GM12891 (cell line): ENCODE data around the gene HRC. TPM values are rescaled to one million over a fixed set of nuclear protein-coding genes. Genes with fewer than 3 reads are reported as not detected.

Experiments used
- DNase-seq: peaks from one replicate; pipeline ENCODE4 v3.0.0; 2011; ENCODE audit warnings: low spot score; ENCODE audit not compliant: insufficient read length
- FAIRE-seq: peaks from 2 replicates; lab custom pipeline; 2011; peaks lifted over from hg19 to GRCh38; lab: Jason Lieb, UNC
- PAX5 ChIP-seq: IDR thresholded peaks from 2 replicates; pipeline ENCODE4 v1.6.1; 2011; ENCODE audit warnings: low read length, moderate library complexity, mild to moderate bottlenecking; ENCODE audit not compliant: insufficient read depth, severe bottlenecking
- POLR2A ChIP-seq: IDR thresholded peaks from 2 replicates; pipeline ENCODE4 v1.6.1; 2011; ENCODE audit warnings: low read depth, low read length, control low read depth
- POLR2AphosphoS5 ChIP-seq: IDR thresholded peaks from 2 replicates; pipeline ENCODE4 v1.6.1; 2011; ENCODE audit warnings: low read depth, low read length, control low read depth
- POU2F2 ChIP-seq: IDR thresholded peaks from 2 replicates; pipeline ENCODE4 v1.6.1; 2011; ENCODE audit warnings: low read depth, mild to moderate bottlenecking, control low read depth, low read length, moderate library complexity
- SPI1 ChIP-seq: IDR thresholded peaks from 2 replicates; pipeline ENCODE4 v1.6.1; 2011; ENCODE audit warnings: low read depth, low read length, control low read depth
- TAF1 ChIP-seq: IDR thresholded peaks from 2 replicates; pipeline ENCODE4 v1.6.1; 2011; ENCODE audit warnings: low read depth, low read length, control low read depth
- polyA plus RNA-seq: library from polyadenylated mRNA; unstranded; fragments of >200 nt; gene quantifications from one replicate; pipeline ENCODE4 v1.2.1, GENCODE V29; 2012; ENCODE audit warnings: low read depth, missing spikeins, inconsistent platforms; ENCODE audit not compliant: missing spikeins

The HRC gene
- not detected for polyA plus RNA-seq

GRCh38 chr19:49155005-49155819, at the start of gene HRC:
TSS of gene HRC (minus strand) at chr19:49155396. CDS start at chr19:49155237, 159 bp downstream.
- no peak for TF ChIP-seq SPI1
- no peak for TF ChIP-seq TAF1
- no peak for TF ChIP-seq PAX5
- no peak for TF ChIP-seq POLR2A
- TF ChIP-seq POLR2AphosphoS5 = no peak
- no peak for TF ChIP-seq POU2F2
- no peak for DNase-seq
- no peak for FAIRE-seq

GRCh38 chr19:49201042-49201441, 45.8 kb upstream of the HRC start:
- DNase-seq (no peak), FAIRE-seq (no peak)
- no peak for TF ChIP-seq PAX5
- no peak for TF ChIP-seq SPI1
- no peak for TF ChIP-seq TAF1
- no peak for TF ChIP-seq POLR2A
- TF ChIP-seq POU2F2 = no peak
- no peak for TF ChIP-seq POLR2AphosphoS5

DNA sequence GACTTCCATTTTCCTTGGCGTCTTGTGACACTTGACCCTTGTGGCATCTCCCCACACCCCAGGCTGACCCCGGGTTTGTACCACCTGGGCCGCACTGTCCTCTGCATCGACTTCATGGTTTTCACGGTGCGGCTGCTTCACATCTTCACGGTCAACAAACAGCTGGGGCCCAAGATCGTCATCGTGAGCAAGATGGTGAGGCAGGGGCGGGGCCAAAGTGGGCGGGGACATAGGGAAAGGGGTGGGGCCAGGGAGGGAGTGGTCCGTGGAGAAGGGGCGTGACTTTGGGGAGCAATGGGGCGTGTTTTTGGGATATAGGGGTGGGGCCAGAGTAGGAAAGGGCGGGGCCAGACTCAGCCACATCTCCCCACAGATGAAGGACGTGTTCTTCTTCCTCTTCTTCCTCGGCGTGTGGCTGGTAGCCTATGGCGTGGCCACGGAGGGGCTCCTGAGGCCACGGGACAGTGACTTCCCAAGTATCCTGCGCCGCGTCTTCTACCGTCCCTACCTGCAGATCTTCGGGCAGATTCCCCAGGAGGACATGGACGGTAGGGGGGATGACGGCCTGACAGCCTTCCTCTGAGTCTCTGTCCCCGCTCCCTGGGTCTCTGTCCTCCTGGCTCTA, 45.2 kb upstream of the HRC start:
- DNase-seq (no peak), FAIRE-seq (no peak)
- TF ChIP-seq TAF1 = no peak
- TF ChIP-seq PAX5 = no peak
- TF ChIP-seq SPI1 = no peak
- TF ChIP-seq POU2F2 = no peak
- no peak for TF ChIP-seq POLR2A
- no peak for TF ChIP-seq POLR2AphosphoS5

DNA sequence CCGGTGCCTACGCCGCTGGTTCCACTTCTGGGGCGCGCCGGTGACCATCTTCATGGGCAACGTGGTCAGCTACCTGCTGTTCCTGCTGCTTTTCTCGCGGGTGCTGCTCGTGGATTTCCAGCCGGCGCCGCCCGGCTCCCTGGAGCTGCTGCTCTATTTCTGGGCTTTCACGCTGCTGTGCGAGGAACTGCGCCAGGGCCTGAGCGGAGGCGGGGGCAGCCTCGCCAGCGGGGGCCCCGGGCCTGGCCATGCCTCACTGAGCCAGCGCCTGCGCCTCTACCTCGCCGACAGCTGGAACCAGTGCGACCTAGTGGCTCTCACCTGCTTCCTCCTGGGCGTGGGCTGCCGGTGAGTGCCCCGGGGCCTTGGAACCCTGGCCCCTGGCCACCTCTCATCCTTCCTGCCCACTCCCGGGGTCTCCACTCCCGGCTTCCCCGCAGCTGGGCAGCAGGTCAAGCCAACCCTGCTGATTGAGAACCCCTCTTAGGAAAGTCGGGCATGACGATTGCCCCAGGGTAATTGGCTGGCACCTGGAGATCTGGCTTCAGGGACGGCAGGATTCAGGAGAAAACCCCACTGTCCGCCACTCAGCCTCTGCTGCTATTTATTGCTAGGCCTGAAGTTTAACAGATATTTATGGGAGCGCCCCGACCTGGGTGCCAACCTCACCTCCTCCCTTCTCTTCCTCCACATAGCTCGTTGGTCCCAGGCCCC, 41.5 kb upstream of the HRC start:
- no peak for DNase-seq
- TF ChIP-seq POU2F2 = no peak
- no peak for TF ChIP-seq POLR2A
- TF ChIP-seq PAX5 = no peak
- no peak for TF ChIP-seq TAF1
- no peak for TF ChIP-seq POLR2AphosphoS5
- TF ChIP-seq SPI1 = no peak
- FAIRE-seq = no peak

- DNase-seq = no peak
- TF ChIP-seq SPI1 = no peak
- no peak for TF ChIP-seq POLR2AphosphoS5
- FAIRE-seq = no peak
Measured at GRCh38 chr19:49194408-49194807, 39.2 kb upstream of the HRC start.

GRCh38 chr19:49193822-49194394, 38.7 kb upstream of the HRC start:
- TF ChIP-seq POLR2A = no peak
- no peak for TF ChIP-seq POU2F2
- TF ChIP-seq POLR2AphosphoS5 = no peak
- FAIRE-seq = no peak

DNA sequence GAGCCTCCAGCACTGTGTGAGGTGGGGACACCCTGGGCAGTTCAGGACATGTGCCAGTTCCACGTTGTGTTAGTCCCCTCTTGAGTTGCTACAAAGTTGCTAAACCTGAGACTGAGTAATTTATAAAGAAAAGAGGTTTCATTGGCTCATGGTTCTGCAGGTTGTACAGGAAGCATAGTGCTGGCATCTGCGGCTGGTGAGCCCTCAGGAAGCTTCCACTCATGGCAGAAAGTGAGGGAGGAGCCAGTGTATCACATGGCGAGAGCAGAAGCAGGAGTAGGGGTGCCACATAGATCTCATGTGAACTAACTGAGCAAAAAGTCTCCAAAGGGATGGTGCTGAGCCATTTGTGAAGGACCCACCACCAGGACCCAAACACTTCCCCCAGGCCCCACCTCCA, 35.6 kb upstream of the HRC start:
- no peak for DNase-seq
- no peak for FAIRE-seq
- TF ChIP-seq POU2F2 (no peak), POLR2A (no peak), TAF1 (no peak), PAX5 (no peak), POLR2AphosphoS5 (no peak), SPI1 (no peak)

More at GRCh38 chr19:49193822-49194394, 38.7 kb upstream of the HRC start:
- DNase-seq = no peak

DNA sequence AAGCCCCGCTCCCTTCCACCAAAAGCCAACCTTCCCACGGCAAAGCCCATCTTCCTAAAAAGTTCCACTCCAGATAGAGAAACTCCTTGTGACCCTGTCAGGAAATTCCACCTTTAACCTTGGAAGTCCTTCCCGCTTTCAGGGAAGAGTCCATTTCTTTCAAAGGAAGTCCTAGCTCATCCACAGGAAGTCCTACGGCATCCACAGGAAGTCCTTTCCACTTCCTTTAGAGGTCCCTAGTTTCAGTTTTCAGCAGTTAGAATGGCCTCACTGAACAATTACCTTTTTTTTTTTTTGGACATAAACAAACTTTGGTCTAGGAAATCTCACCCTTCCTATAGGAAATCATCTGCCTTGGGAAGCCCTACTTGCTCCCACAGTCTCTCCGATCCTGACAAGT, 34.1 kb upstream of the HRC start:
- DNase-seq (no peak), FAIRE-seq (no peak)
- TF ChIP-seq SPI1 (no peak), POLR2A (no peak), TAF1 (no peak), POU2F2 (no peak), PAX5 (no peak), POLR2AphosphoS5 (no peak)

DNA sequence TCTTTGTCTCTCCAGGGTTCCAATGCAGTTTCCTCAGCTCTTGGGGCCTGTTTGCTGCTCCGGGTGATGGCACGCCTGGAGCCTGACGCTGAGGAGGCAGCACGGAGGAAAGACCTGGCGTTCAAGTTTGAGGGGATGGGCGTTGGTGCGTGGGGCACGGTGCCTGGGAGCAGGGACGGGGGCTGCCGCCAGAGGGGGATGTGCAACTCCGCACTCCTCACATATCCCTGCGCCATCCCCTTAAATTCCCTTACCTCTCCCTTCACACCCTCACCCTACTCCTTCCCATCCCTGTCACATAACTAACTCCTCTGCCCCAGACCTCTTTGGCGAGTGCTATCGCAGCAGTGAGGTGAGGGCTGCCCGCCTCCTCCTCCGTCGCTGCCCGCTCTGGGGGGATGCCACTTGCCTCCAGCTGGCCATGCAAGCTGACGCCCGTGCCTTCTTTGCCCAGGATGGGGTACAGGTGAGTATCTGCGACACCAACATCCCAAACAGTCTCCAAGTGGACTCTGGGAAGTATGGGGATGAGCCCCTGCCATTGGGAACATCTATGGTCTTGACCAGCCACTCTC, 33.5 kb upstream of the HRC start:
- no peak for FAIRE-seq
- DNase-seq = no peak
- TF ChIP-seq POU2F2 (no peak), SPI1 (no peak), POLR2A (no peak), POLR2AphosphoS5 (no peak), PAX5 (no peak), TAF1 (no peak)
